TTC549 (cell line): ENCODE data around the gene CLHC1.
"Not testable (repeated sequence)": the region's sequence is repeated elsewhere in the genome, so short reads cannot be mapped to it uniquely, and the experiment has no call there.

Source experiments
- FAIRE-seq: peaks from 2 replicates; lab custom pipeline; 2012; peaks lifted over from hg19 to GRCh38; lab: Jason Lieb, UNC

CLHC1 gene

GRCh38 chr2:55232084-55232862 is at the start of gene CLHC1, which contains the start of gene RPS27A:
Gene CLHC1 (minus strand): TSS chr2:55232293. CDS start chr2:55222411, 9,882 bp downstream.
Gene RPS27A (plus strand): TSS chr2:55232688. CDS start chr2:55232825, 137 bp downstream.
- FAIRE-seq, result peak; percentile 91

GRCh38 chr2:55280851-55281546 is 48.9 kb upstream of the CLHC1 start:
- FAIRE-seq, result not testable (repeated sequence)

- not testable (repeated sequence) for FAIRE-seq
Observed at GRCh38 chr2:55279859-55280424, 47.8 kb upstream of the CLHC1 start.

DNA sequence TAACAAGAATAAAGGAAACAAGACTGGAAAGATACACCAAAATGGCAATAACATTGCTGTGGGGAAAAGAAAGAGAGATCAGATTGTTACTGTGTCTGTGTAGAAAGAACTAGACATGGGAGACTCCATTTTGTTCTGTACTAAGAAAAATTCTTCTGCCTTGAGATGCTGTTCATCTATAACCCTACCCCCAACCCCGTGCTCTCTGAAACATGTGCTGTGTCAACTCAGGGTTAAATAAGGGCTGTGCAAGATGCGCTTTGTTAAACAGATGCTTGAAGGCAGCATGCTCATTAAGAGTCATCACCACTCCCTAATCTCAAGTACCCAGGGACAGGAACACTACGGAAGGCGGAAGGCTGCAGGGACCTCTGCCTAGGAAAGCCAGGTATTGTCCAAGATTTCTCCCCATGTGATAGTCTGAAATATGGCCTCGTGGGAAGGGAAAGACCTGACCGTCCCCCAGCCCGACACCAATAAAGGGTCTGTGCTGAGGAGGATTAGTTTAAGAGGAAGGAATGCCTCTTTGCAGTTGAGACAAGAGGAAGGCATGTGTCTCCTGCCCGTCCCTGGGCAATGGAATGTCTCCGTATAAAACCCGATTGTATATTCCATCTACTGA is 47.2 kb upstream of the CLHC1 start:
- not testable (repeated sequence) for FAIRE-seq

DNA sequence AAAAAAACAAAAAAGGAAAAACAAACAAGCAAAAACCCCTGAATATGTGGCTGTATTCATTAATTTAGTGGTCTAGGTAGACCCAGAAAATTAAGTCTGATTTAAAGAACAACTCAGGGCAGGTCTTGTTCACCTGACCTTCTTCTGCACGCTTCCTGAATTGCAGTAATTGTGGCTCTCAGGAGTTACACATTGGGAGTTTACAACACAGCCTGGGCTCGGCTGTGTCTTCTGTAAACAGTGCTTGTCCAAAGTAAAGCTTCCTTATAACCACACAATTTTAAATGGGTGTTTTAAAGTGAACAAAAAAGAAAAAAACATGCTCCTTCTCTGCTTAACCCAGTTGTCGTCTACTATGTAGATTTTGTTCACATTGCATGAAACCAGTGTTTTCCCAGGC is 45.2 kb upstream of the CLHC1 start:
- no peak for FAIRE-seq

DNA sequence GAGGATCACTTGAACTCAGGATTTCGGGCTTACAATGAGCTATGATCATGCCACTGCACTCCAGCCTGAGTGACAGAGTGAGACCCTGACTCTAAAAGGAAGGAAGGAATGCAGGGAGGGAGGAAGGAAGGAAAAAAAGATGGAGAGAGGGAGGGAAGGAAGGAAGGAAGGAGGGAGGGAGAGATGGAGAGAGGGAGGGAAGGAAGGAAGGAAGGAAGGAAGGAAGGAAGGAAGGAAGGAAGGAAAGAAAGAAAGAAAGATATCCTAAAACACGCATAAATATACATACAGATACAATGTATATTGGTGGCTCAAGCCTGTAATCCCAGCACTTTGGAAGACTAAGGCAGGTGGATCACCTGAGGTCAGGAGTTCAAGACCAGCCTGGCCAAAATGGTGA is 42.3 kb upstream of the CLHC1 start:
- FAIRE-seq, result not testable (repeated sequence)

DNA sequence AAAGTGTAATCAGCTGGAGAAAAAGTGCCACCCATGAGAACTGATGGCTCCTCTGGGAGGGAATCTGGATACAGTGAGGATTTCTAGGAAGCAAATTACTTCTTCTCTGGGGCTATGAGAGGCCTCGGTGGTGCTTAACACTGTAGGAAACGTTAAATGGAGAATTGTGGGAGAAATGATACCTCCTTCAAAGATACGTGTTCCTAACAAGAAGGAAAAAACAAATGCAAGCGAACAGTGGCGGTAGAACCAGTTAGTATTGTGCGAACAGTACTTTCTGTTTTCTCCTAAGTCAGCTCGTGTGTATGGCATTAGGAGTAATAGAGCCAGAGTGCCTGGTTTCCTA is 37.5 kb upstream of the CLHC1 start:
- FAIRE-seq, result no peak

- peak; percentile 76 for FAIRE-seq
Observed at GRCh38 chr2:55268907-55269644, 37.0 kb upstream of the CLHC1 start, which contains the start of gene MTIF2. Gene MTIF2 (minus strand): TSS chr2:55269231. CDS start chr2:55263858, 5,373 bp downstream.

DNA sequence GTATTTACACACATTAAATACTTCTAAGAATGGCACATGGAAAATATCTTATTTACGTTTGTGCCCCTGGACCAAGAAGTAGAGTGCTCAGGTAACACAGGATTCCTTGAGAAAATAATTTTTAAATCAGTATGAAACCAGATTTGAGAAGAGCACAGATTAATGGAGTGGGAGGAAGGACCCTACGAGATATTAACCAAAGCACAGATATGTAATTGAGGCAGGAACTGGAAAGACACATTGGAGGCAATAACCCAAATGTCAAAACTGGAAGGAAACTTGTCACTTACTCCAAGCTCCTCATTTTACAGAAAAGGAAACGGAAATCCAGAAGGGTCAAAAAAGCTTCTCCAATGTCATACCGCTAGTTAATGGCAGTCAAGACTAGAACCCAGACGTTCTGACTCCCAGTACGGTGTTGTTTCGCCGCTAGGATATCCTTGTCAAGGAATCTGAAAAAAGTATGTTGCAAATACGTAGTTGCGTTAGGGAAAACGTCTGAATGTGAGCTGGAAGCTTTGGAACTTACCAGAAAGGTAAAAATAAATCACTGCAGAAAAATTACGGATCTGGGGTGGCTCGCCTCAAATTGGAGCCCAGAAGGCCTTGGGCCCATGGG is 36.3 kb upstream of the CLHC1 start:
- FAIRE-seq, result no peak

GRCh38 chr2:55259586-55259985 is 27.5 kb upstream of the CLHC1 start:
- FAIRE-seq, result not testable (repeated sequence)

DNA sequence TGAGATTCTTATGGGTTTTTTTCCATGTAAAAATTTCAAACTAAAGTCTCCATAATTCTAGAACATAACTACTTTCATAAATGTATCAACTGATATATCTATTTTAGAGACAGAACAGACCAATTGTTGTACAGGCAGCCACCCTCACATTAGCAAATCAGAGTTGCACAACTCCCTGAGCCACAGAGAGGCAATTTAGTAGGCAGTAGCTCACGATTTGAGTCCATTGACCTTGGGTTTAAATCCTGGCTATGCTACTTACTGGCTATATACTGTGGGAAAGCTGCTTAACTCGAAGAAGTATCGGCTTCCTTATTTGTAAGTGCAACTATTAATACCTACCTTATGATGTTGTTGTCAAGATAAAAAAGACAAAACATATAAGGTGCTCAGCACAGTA is 20.7 kb upstream of the CLHC1 start:
- FAIRE-seq, result no peak

DNA sequence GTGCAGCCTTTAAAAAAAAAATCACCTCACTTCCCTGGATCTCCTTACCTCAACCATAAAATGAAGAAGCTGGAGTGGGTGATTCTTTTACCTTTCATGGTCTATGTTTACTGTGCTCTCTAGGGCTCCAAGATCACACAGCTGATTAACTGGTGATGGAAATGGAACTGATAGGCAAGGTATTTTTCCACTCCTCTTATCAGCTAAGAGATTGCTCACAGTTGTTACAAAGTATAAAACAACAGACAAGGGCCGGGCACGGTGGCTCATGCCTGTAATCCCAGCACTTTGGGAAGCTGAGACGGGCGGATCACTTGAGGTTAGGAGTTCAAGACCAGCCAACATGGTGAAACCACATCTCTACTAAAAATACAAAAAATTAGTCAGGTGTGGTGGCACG is 14.9 kb upstream of the CLHC1 start:
- FAIRE-seq, result no peak

- no peak for FAIRE-seq
Observed at GRCh38 chr2:55245411-55245810, 13.3 kb upstream of the CLHC1 start.

GRCh38 chr2:55242617-55243016 is 10.5 kb upstream of the CLHC1 start:
- no peak for FAIRE-seq

DNA sequence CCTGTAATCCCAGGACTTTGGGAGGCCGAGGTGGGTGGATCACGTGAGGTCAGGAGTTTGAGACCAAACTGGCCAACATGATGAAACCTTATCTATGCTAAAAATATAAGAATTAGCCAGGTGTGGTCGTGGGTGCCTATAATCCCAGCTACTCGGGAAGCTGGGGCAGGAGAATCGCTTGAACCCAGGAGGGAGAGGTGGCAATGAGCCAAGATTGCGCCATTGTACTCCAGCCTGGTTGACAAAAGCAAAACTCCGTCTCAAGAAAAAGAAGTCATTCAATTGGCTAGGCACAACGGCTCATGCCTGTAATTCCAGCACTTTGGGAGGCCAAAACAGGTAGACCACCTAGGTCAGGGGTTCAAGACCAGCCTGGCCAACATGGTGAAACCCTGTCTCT is 9.5 kb upstream of the CLHC1 start:
- not testable (repeated sequence) for FAIRE-seq

DNA sequence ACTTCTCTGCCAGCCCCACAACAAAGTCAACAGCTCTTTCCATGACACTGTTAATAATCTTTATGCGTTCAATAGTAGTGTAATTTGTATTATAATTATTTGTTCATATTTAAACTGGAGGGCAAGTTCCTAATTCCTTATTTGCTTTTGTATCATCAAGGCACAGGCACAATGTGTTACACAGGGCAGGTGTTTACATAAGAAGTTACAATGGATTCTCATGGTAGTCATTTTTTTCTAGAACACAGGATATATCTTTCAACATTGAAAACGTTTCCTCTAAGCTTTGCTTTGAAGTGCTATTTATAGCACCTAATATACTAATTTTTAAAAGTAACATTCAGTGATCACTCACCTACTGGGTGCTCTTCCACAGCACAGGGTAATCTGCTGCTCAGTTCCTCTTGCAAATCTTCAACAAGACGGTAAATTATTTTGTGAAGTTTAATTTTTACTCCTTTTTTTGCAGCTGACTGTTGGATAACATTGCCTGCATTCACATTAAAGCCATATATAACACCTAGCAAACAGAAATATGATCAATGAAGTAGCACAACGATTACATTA is 7.6 kb upstream of the CLHC1 start:
- FAIRE-seq, result no peak

DNA sequence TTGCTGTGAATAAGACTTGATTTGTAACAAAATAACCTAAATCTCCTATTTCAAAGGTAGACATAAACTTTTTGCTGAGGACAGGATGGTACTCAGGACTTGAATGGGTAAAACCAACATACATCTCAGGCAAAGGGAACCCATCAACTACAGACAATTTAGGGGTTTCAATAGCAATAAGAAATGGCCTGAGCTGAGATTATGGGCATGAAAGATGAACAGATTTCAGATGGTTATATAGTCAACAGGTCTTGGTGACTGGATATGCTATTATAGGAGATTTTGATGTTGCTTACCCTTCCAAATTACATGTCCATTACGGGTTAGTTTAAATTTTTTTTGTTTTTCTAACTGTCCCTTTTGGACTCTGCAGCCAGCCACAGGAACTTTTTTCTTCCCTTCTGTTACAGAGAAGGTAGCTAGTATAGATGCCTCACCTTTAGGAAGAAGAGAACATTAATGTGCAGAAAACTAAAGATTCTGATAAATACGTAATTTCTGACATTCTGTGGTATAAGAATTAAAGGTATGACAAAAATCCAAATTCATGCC is 5.0 kb upstream of the CLHC1 start:
- no peak for FAIRE-seq

DNA sequence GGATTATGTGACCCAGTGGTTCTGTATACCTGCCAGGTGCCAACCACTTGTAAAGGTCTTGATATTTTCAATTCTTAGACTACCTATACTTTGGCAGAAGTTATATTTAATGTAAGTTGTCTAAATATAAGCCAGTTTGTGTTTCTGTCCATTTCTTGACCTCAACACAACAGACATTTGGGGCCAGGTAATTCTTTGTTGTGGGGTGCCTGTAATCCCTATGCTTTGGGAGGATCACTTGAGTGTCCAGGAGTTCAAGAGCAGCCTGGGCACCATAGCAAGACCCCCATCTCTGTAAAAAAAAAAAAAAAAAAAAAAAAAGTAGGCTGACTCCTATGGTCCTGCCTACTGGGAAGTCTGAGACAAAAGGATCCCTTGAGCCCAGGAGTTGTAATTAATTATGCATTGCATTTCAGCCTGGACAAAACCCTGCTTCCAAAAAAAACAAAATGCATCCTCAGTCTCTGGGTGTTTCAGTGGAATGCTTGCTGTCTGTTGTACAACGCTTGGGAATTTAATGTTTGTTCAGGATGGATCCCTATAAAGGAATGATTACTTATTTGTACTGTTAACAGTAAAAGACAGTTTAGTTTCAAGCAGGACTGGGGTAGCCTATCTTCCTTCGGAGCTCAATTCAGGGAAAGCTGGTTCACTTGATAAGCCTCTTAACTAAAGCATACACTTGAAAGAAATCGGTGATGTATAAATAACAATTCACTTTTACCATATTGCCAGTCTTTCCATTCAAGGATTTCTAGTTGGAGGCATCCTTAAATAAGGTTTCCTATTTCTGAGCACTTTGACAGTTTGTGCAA is 3.8 kb upstream of the CLHC1 start:
- FAIRE-seq, result no peak

DNA sequence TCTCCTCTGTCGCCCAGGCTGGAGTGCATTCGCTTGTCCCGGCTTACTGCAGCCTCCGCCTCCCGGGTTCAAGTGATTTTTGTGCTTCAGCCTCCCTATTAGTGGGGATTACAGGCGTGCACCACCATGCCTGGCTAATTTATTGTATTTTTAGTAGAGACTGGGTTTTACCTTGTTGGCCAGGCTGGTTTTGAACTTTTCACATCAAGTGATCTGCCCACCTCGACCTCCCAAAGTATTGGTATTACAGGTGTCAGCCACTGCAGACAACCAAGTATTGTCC is 1.5 kb upstream of the CLHC1 start:
- no peak for FAIRE-seq
